GM08714 (cell line): ENCODE results near the gene MEF2C.
A peak's percentile ranks its signal among the peaks of the same experiment; 100 is the strongest.

Source experiments
- H3K4me3 ChIP-seq: fragments of 200-500 bp; sonication (Bioruptor generic); 2 replicates; pipeline ENCODE4 v1.5.1; 2014; ENCODE audit warnings: mild to moderate bottlenecking, low read length, inconsistent platforms
- ZNF274 ChIP-seq: IDR thresholded peaks from 2 replicates; pipeline ENCODE4 v1.6.1; 2012; ENCODE audit warnings: mild to moderate bottlenecking, low read depth, low read length

Gene MEF2C

DNA sequence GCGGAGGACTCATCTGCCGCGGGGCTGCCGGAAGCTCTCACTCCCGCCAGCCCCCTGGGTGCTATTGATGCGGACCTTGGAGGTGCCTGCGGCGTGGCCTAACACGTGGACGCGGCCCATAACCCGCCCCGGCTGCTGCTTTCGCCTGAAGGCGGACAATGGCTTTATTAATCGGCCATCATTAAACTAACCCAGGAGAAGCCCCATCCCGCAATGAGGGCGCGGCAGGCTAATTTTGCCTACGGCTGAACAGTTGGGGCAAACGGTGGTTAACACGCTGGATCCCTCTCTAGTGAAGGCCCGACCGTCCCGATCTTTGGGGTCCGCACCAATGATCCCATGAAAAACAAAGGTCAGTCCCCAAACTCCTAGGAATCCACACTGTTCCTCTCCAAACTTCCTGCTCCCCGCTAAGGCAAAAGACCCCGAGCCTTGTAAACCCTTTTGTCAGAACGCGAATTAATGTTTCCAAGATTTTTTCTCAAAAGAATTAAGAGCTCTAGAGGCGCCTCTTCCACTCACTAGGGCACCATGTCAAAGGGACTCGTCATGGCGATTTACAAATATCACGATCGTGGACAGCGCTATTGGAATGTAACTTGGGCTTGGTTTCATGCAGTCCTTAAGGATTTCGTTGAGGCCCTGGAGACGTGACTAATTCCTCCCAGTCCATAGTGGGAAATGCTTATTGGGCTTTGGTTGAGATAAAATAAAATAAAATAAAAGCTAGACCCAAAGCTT lies 193.1 kb downstream of the MEF2C start:
- no peak for TF ChIP-seq ZNF274
- no peak overlapping the region for H3K4me3 ChIP-seq

DNA sequence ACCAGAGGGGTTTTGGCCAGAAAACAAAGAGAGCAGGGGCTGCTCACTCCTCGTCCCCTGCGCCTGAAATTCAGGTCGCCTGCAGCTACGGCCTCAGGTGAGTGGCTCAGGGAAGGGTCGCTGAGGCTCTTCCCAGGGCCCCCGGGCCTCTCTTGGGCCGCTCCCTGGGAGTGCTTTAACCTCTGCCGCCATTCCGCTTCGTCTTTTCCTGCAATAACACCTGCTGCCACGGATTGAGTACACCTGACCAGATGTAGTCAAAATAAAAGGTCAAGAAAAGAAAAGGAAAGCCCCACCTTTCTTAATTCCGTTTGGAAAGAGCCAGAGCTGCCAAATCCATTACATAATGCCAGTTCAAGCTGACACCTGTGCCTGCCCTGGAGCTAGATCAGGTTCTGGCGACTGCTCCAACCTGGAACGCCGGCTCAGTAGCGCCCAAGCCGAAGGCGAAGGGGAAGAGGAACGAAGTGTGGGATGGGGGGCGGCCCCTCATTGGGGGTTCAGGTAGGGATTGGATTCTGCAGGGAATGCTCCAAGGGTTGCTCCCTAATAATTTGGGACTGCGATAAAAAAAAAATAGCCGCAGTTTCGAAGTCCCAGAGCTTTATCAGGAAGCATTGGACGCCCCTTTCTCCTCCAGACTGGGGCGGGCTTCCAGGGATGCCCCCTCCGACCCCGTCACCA lies 193.9 kb downstream of the MEF2C start:
- no peak overlapping the region for H3K4me3 ChIP-seq
- TF ChIP-seq ZNF274 = no peak

DNA sequence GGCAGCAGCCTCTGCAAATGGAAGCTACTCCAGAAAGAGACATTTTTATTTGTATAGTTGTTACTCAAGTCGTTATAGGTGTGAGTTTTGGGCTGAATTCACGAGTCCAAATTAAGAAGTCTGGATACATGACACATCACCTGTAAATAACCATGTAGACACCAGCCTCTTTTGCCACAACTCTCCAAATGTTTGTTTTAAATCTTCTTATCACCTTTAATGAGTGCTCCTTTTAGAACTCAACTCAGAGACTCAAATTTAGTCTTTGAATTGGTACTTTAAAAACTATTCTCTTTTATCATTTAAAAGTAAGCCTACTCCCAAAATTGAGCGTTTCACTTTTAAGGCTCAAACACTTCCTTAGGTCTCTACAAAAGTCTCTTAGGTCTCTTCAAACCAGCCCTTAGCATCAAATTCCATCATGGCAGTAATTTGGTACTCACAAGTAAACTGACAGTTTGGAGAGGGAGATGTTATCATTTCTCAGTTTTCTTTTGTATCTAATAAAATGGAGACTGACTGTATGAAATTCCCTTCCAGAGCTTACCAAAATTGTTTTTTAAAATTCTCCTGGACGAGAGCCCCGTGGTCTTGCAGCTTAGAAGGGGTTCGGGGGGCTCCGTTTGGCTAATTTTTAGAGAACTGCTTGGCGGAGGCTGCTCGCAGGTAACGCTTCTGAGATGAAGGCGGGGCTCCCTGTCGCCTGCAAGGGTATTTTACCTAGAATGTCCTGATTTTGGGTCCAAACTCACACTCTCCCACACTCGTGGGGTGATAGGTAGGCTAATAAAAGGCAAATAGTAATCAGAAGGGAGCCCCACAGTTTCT lies 194.6 kb downstream of the MEF2C start:
- no peak overlapping the region for H3K4me3 ChIP-seq
- TF ChIP-seq ZNF274 = no peak

DNA sequence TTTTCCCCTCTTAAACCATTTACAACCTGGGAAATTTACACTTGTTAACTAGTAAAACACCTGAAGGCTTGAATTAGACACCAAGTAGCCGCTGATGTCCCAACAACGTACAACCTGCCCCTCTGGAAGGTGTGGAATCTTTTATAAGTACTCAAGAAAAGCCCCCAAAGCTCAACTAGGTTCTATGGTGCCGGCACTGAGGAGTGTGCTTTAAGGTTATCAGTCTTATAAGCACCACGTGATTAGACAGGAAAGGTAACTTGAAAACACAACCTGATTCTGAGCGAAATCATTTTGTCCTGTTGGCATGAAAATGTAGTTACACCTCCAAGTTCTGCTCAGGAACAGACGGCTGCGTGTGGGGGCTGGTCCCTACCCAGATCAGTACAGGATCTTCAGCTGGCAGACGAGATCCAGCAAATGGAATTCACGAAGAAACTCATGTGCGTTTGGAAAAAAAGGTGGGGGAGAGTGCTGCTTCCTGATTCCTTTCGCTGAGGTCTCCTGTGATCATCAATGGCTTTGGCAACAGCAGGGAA lies 195.5 kb downstream of the MEF2C start:
- TF ChIP-seq ZNF274 = no peak
- no peak overlapping the region for H3K4me3 ChIP-seq

DNA sequence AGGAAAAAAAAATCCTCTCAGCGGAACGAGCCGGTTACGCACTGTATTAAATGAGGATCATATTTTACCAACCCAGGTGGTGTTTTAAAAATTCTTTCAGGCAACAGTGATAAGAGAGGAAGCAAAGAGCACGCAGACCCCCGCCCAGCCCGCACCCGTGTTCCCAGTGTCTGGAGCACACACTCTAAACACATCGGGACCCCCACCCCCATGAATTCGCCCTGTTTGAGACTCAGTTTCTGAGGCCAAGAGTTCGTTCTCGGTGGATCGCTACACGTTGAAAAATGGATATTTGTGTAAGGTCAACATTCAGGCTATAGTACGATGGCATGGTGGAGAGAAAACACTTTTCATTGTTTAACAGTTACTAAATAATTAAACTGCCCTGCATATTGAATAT lies 196.3 kb downstream of the MEF2C start:
- TF ChIP-seq ZNF274 = no peak
- H3K4me3 ChIP-seq = no peak overlapping the region

DNA sequence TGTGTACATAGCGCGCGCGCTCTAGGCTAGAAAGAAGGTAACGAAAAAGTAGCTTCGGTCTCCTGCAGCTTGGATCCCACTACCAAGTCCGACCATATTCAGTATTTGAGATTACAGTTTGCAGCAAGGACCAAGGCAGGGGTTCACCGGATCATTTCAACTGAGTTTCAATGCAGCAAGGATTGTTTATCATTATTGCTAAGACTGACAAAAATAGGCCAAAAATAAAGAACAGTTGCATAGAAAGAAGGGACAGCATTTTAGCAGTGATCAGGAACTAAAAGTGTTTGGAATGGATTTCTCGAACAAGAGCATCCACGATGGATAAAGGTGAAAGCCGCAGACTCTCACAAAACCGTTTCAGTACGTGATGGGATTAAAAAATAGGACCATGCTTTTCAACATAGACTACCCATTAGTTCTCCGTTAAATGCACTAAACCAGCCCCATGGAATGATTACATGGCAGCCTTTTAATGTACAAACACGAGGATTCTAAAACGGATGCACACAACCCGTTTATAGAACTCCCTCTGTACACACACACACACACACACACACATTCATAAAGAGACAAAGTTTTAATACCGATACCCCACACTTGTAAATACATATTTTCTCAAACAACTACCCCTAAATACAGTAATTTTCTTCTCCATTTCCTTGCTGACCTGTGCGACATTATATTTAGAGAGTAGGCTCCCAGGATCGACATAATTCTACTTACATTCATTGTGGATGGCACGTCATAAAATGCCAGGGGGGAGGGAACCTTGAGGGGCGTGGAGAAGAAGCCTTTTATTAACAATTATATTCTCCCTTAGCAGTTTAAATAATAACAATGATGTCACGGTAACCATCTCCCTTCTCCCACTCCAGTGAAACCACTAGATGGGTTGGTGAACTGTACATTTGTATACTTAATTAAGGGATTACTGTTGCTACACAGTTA lies 197.1 kb downstream of the MEF2C start:
- H3K4me3 ChIP-seq = no peak overlapping the region
- TF ChIP-seq ZNF274 = no peak

DNA sequence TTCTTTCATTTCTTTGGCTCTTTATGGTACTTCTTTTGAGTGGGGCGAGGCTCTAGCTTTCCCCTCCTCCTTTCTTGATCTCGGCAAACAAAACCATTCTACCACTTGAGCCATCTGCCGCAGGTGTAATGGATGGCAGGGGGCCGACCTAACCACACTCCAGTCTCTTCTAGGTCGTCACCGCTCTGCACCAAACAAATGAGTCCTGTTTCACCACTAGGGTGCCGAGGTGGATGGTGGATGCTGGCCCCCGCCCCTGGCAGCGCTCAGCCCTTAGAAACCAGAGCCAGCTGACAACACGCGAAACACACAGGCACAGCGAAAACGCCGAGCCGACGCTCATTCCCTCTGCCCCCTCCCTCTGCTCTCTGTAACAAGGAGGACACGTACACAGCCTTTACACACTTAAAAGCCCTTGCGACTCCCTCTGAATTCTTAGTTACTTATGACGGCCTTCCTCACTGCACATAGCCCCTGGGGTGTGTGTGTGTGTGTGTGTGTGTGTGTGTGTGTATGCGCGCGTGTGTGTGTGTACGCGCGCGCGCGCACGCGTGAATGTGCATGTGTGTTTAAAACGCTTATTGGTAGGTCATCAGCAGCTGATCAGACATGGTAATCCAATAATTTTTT lies 199.4 kb downstream of the MEF2C start:
- TF ChIP-seq ZNF274 = no peak
- peak overlapping the region; percentile 1 for H3K4me3 ChIP-seq

DNA sequence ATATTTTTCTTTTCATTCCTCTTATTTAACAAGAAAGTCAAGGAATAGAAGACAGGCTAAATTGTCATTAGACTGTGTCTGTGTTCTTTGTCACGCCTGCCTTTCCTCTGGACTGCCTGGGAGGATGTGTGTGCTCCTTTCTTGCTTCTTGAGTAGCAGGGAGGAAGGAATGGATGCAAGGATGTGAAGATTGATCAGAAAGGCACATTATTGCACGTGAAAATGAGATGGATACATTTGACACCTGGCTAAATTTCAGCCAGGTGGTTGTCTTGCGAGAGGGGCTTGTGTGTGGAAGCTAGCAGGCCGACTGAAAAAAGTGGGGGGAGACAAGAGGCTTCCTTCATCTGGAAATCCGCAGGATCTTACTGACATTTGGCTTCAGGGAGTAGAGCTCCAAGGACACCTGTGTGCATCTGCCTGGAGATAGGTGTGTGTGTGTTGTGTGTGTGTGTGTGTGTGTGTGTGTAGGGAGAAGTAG lies 200.1 kb downstream of the MEF2C start:
- no peak overlapping the region for H3K4me3 ChIP-seq
- TF ChIP-seq ZNF274 = no peak

DNA sequence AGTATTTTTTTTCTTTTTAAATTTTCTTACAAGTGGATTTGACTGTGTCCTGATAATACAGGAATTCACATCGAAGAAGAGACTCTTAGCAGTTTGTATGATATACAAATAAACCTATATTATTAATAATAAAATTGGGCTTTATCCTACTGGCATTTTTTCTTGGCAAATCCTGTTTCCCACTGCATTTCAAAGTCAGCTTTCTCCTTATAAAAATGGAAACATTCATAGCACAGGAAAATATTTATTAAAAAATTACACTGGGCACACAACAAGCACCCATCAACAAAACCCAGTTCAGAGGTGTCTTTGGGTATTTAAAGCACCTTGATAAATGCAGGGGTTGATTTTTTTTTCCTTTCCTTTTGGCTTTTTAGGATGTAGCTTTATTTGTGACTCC lies 200.9 kb downstream of the MEF2C start:
- no peak for TF ChIP-seq ZNF274

DNA sequence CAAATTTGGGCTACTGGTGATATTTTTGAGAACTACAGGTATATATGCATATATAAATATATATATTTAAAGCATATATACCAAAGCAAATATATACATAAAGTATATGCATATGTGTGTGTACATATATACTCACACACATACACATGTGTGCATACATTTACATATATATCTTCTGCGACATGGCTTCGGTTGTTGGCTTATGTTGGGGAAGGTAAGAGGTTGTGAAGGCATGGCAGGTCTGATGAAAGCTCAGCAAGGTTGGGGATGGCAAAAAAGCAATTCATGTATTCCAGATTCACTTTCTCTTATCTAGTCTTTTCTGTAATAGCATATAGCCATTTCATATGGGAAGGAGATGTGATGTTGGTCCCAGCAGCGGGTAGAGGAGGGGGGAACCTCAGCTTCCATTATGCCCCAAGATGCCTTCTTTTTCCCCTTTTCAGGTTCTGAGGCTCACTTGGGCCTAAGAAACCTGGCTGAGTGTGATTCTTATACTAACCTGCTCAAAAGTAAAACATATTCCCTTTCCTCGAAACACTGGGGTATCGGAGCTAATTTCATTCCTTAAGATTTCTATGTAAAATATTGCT lies 201.7 kb downstream of the MEF2C start:
- TF ChIP-seq ZNF274 = no peak
- no peak overlapping the region for H3K4me3 ChIP-seq

More for the DNA sequence above, 200.9 kb downstream of the MEF2C start:
- no peak overlapping the region for H3K4me3 ChIP-seq

DNA sequence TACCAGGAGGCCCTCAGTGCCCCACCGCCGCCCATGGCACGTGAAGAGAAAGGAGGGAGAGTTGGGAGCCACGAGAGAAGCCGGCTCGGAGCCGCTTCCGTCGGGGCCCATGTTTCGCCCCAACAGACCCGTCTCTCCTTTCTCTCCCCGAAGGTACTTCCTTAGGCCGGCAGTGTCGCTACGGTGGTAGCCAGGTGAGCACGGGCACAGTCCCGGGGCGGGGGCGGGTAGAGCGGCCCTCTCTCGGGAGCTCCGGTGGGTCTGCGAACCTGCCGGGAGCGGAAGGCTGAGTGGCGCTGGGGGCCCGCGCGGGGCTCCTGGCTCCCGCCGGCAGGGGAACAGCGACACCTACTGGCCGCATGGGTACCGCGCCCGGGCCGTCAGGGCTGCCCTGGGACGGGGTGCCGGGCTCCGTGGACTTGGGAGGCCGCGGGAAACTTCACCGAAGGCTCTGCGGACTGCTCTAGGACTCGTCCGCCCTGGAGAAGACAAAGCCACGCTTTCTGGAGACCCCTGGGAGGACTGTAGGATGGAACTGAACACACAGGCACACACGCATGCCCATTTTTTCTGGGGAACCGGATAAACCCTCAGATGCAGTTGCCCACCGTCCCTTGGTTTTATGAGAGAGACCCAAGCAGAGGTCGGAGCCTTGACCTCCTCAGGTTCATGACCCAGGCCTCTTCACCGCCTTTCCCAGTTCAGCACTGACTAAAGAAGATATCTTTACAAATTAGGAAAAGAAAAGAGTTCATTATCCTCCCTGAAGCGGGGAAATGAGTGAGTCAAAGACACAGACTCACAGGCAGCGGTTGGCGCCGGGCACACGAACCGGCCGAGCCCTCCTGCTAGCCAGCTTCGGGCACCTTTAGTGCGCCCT lies 202.5 kb downstream of the MEF2C start:
- no peak for TF ChIP-seq ZNF274
- H3K4me3 ChIP-seq = peak overlapping the region; percentile 8; the same call in 1 of the 2 replicates

DNA sequence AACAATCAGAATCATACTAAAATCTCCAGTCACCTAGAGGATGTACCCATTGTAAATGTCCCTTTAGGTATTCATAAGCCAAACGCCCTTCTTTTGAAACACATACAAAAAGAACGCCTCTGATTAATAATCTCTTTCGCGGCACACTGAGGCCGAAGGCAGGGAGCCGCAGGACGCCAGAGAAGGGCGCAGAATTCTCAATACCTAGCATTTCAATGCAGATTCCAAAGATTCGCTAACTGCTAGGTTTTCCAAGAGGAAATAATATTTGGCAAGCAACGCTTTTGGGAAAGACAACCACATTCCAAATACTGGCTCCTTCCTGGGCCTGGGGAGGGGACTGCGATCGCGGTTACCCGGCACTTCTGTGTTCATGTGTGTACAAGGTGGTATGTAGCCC lies 203.3 kb downstream of the MEF2C start:
- TF ChIP-seq ZNF274 = no peak
- no peak overlapping the region for H3K4me3 ChIP-seq
